Measurements from ENCODE around the gene ABHD11.

DNA sequence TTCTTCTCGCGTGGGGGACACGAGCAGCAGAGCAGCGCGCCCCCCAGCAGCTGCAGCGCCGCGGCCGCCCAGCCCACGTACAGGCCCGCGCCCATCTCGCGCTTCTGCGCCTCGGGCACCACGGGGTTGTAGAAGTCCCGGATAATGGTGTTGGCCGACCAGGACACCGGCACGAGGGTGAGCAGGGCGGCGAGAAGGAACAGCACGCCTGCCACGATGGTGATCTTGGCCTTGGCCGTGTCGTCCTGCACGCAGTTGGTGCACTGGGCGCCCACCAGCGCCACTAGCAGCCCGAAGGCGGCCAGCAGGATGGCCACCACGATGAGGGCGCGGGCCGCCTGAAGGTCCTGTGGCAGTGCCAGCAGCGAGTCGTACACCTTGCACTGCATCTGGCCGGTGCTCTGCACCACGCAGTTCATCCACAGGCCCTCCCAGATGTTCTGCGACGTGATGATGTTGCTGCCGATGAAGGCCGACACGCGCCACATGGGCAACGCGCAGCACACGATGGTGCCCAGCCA, 30.9 kb upstream of the ABHD11 start:
- no peak for TF ChIP-seq EZH2phosphoT487 (IDR thresholded peaks at IDR 0.05; ENCODE audit: borderline replicate concordance, low read length)
- TF ChIP-seq, protein P1, sequence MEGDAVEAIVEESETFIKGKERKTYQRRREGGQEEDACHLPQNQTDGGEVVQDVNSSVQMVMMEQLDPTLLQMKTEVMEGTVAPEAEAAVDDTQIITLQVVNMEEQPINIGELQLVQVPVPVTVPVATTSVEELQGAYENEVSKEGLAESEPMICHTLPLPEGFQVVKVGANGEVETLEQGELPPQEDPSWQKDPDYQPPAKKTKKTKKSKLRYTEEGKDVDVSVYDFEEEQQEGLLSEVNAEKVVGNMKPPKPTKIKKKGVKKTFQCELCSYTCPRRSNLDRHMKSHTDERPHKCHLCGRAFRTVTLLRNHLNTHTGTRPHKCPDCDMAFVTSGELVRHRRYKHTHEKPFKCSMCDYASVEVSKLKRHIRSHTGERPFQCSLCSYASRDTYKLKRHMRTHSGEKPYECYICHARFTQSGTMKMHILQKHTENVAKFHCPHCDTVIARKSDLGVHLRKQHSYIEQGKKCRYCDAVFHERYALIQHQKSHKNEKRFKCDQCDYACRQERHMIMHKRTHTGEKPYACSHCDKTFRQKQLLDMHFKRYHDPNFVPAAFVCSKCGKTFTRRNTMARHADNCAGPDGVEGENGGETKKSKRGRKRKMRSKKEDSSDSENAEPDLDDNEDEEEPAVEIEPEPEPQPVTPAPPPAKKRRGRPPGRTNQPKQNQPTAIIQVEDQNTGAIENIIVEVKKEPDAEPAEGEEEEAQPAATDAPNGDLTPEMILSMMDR (IDR thresholded peaks at IDR 0.05; ENCODE audit: low read depth, low read length, poor library complexity, severe bottlenecking) = no peak

Measured in DOHH2 (cell line).